Cardiac muscle cell (in vitro differentiated cells and primary cell): ENCODE measurements around the gene SLC6A1. TPM values are rescaled to one million over a fixed set of nuclear protein-coding genes. Genes with fewer than 3 reads are reported as not detected.

ENCODE experiments used
- DNase-seq, 2 donors: peaks; one replicate each; pipeline versions ENCODE4 v3.0.0 to v3.0.0-alpha.2; 2010 to 2017; ENCODE audit warnings: low read depth in 1 of 2, low spot score in 1 of 2
- H3K27ac ChIP-seq: fragments of 200-600 bp; sonication (generic); 2 replicates; pipeline ENCODE4 v1.5.1; 2016
- H3K27me3 ChIP-seq: fragments of 200-600 bp; sonication (generic); 2 replicates; pipeline ENCODE4 v1.6.0; 2016; ENCODE audit warnings: control low read depth
- H3K36me3 ChIP-seq: fragments of 200-600 bp; sonication (generic); 2 replicates; pipeline ENCODE4 v1.5.1; 2016; ENCODE audit warnings: control low read depth
- H3K4me1 ChIP-seq: fragments of 200-600 bp; sonication (generic); 2 replicates; pipeline ENCODE4 v1.8.1; 2017; ENCODE audit warnings: low read depth, mild to moderate bottlenecking, mixed run types
- H3K4me3 ChIP-seq: fragments of 200-600 bp; sonication (generic); 2 replicates; pipeline ENCODE4 v1.5.1; 2016; ENCODE audit warnings: mild to moderate bottlenecking
- H3K9me3 ChIP-seq: fragments of 200-600 bp; sonication (generic); 2 replicates; pipeline ENCODE4 v1.5.1; 2017; ENCODE audit warnings: low read depth, mild to moderate bottlenecking, control low read depth
- CTCF ChIP-seq: IDR thresholded peaks from 2 replicates; pipeline ENCODE4 v1.5.1; 2012; ENCODE audit warnings: low read depth, mild to moderate bottlenecking, low read length
- polyA plus RNA-seq: library from polyadenylated mRNA; unstranded; fragments of >200 nt; fragmentation: Nextera tagmentation; extraction: Ambion mirVana; gene quantifications from 2 replicates; pipeline ENCODE4 v1.2.1, GENCODE V29; 2016
- total RNA-seq: library from RNA; depleted of rRNA; stranded (reverse); fragments of >200 nt; gene quantifications from 2 replicates; pipeline ENCODE4 v1.2.3, GENCODE V29; 2016

The SLC6A1 gene
- total and polyA plus RNA-seq, 2 experiments from 2014 or later, result not detected

GRCh38 chr3:11021611-11022011 lies 29.1 kb downstream of the SLC6A1 start:
- Histone ChIP-seq H3K9me3 (no peaks in the 10 kb centered on the region), H3K4me3 (no peak overlapping the region), H3K36me3 (no peaks in the 10 kb centered on the region), H3K27me3 (no peaks in the 10 kb centered on the region), H3K27ac (no peak overlapping the region), H3K4me1 (no peaks in the 10 kb centered on the region)
- no peak for DNase-seq
- TF ChIP-seq CTCF, result no peak

- no peak for TF ChIP-seq CTCF
- no peaks in the 10 kb centered on the region for H3K4me1 ChIP-seq
- no peaks in the 10 kb centered on the region for H3K9me3 ChIP-seq
- DNase-seq, result no peak
- no peak overlapping the region for H3K4me3 ChIP-seq
- no peaks in the 10 kb centered on the region for H3K36me3 ChIP-seq
- no peaks in the 10 kb centered on the region for H3K27me3 ChIP-seq
- H3K27ac ChIP-seq, result no peak overlapping the region
These were observed 29.6 kb downstream of the SLC6A1 start for GRCh38 chr3:11022115-11022514.

GRCh38 chr3:11024181-11024580 lies 31.6 kb downstream of the SLC6A1 start:
- no peak for TF ChIP-seq CTCF
- H3K27me3 ChIP-seq, result no peaks in the 10 kb centered on the region
- H3K9me3 ChIP-seq, result no peaks in the 10 kb centered on the region
- H3K4me3 ChIP-seq, result no peak overlapping the region
- H3K36me3 ChIP-seq, result no peaks in the 10 kb centered on the region
- H3K4me1 ChIP-seq, result no peaks in the 10 kb centered on the region
- no peak for DNase-seq
- no peak overlapping the region for H3K27ac ChIP-seq

- no peaks in the 10 kb centered on the region for H3K36me3 ChIP-seq
- TF ChIP-seq CTCF, result no peak
- no peaks in the 10 kb centered on the region for H3K27me3 ChIP-seq
- no peaks in the 10 kb centered on the region for H3K4me1 ChIP-seq
- no peaks in the 10 kb centered on the region for H3K9me3 ChIP-seq
- no peak for DNase-seq
- H3K4me3 ChIP-seq, result no peak overlapping the region
- H3K27ac ChIP-seq, result no peak overlapping the region
These were observed 37.4 kb downstream of the SLC6A1 start for GRCh38 chr3:11029948-11030347.

- Histone ChIP-seq H3K36me3 (no peaks in the 10 kb centered on the region), H3K27ac (no peak overlapping the region), H3K27me3 (no peaks in the 10 kb centered on the region), H3K9me3 (no peaks in the 10 kb centered on the region), H3K4me3 (no peak overlapping the region), H3K4me1 (no peaks in the 10 kb centered on the region)
- DNase-seq, result no peak
- no peak for TF ChIP-seq CTCF
These were observed 41.3 kb downstream of the SLC6A1 start for GRCh38 chr3:11033871-11034270.
